Endodermal cell (in vitro differentiated cells): Measurements from ENCODE around the gene HPSE2. TPM values are rescaled to one million over a fixed set of nuclear protein-coding genes. Genes with fewer than 3 reads are reported as not detected.
A peak's percentile ranks its signal among the peaks of the same experiment; 100 is the strongest.

Experiments used
- DNase-seq: peaks from one replicate; pipeline ENCODE4 v3.0.0-alpha.2; 2017
- H3K27ac ChIP-seq: 2 replicates; pipeline ENCODE4 v1.5.1; 2013; ENCODE audit warnings: mild to moderate bottlenecking, low read depth, low read length, moderate library complexity
- H3K27me3 ChIP-seq: 2 replicates; pipeline ENCODE4 v1.6.1; 2013; ENCODE audit warnings: mild to moderate bottlenecking, low read length, moderate library complexity; ENCODE audit not compliant: insufficient read depth, control insufficient read depth, poor library complexity, severe bottlenecking
- H3K36me3 ChIP-seq: 2 replicates; pipeline ENCODE4 v1.7.0; 2013; ENCODE audit warnings: mild to moderate bottlenecking, low read length, moderate library complexity; ENCODE audit not compliant: control insufficient read depth, insufficient read depth
- H3K4me1 ChIP-seq: one replicate; pipeline ENCODE4 v1.7.0; 2013; ENCODE audit warnings: low read length; ENCODE audit not compliant: control insufficient read depth, insufficient read depth
- H3K4me3 ChIP-seq: 2 replicates; pipeline ENCODE4 v1.5.1; 2013; ENCODE audit warnings: mild to moderate bottlenecking, low read length, moderate library complexity
- H3K9ac ChIP-seq: 2 replicates; pipeline ENCODE4 v1.6.1; 2013; ENCODE audit warnings: mild to moderate bottlenecking, low read length, moderate library complexity; ENCODE audit not compliant: poor library complexity, severe bottlenecking; ENCODE audit errors: extremely low read depth
- H3K9me3 ChIP-seq: 2 replicates; pipeline ENCODE4 v1.6.1; 2013; ENCODE audit warnings: mild to moderate bottlenecking, low read length, moderate library complexity; ENCODE audit not compliant: control insufficient read depth
- H3K27ac Mint-ChIP-seq: 2 replicates; pipeline ENCODE4 v1.8.0; 2020; ENCODE audit warnings: mixed read lengths
- H3K27me3 Mint-ChIP-seq: 2 replicates; pipeline ENCODE4 v1.8.0; 2021; ENCODE audit warnings: mild to moderate bottlenecking, mixed read lengths; ENCODE audit not compliant: insufficient read depth
- H3K36me3 Mint-ChIP-seq: 2 replicates; pipeline ENCODE4 v1.8.0; 2020; ENCODE audit warnings: low read depth, mixed read lengths
- H3K4me1 Mint-ChIP-seq: 2 replicates; pipeline ENCODE4 v1.8.0; 2020; ENCODE audit warnings: mixed read lengths
- H3K4me3 Mint-ChIP-seq: 2 replicates; pipeline ENCODE4 v1.8.0; 2020; ENCODE audit warnings: mild to moderate bottlenecking, moderate library complexity, mixed read lengths
- H3K9me3 Mint-ChIP-seq: 2 replicates; pipeline ENCODE4 v1.8.0; 2020; ENCODE audit warnings: mild to moderate bottlenecking, mixed read lengths
- CTCF ChIP-seq: fragments of 200-600 bp; sonication (generic); conservative IDR thresholded peaks from 2 replicates; pipeline ENCODE4 v1.5.0; 2021; ENCODE audit warnings: antibody characterized with exemption, mild to moderate bottlenecking
- WGBS, 2 experiments: methylation state at CpG; one replicate each; pipeline versions ENCODE4 v1.1.5 to v1.1.7; 2013; ENCODE audit warnings: missing lambda C conversion rate in 2 of 2, mixed read lengths in 1 of 2; ENCODE audit not compliant: insufficient coverage in 1 of 2, insufficient read length in 1 of 2; 5-methylcytosine and 5-hydroxymethylcytosine counted together
- total RNA-seq, 2 donors: library from RNA; stranded (reverse); fragmentation: NEBNext Ultra II Directional in 1 of 2; extraction: Animal tissue kit (Norgen Biotek cat#: 25700) in 1 of 2; gene quantifications; 2 replicates in 1 of 2; 3 replicates in 1 of 2; pipeline ENCODE4 v1.2.1, GENCODE V29; 2021

The HPSE2 gene
- total RNA-seq, 2 donors from 2014 or later = 0.07 to 0.11 TPM

- Histone ChIP-seq H3K4me1 (no peaks in the 10 kb centered on the region), H3K36me3 (peaks cover 15% of the 10 kb centered on the region), H3K4me3 (no peak overlapping the region), H3K27ac (no peak overlapping the region), H3K9ac (no peak overlapping the region), H3K27me3 (no peaks in the 10 kb centered on the region), H3K9me3 (peaks cover 3% of the 10 kb centered on the region)
- Mint-ChIP-seq H3K36me3 (peaks cover 16% of the 10 kb centered on the region), H3K27ac (no peak overlapping the region), H3K4me1 (no peaks in the 10 kb centered on the region), H3K9me3 (peaks cover under 1% of the 10 kb centered on the region), H3K27me3 (no peaks in the 10 kb centered on the region), H3K4me3 (no peak overlapping the region)
- DNase-seq = peak; percentile 91
- peak; percentile 89 for TF ChIP-seq CTCF
- 84 to 94% methylated on average over 10 to 21 of the region's 21 CpGs for WGBS, 2 experiments
These were observed 809.9 kb downstream of the HPSE2 start for GRCh38 chr10:98425511-98426352.

- H3K4me1 ChIP-seq = no peaks in the 10 kb centered on the region
- DNase-seq = peak; percentile 35
- H3K9me3 ChIP-seq = no peaks in the 10 kb centered on the region
- H3K4me3 ChIP-seq = no peak overlapping the region
- WGBS, 2 experiments = 92 to 94% methylated on average over 18 to 23 of the region's 23 CpGs
- no peak for TF ChIP-seq CTCF
- H3K4me1 Mint-ChIP-seq = no peaks in the 10 kb centered on the region
- H3K9ac ChIP-seq = no peak overlapping the region
- peaks cover 8% of the 10 kb centered on the region for H3K36me3 Mint-ChIP-seq
- no peak overlapping the region for H3K27ac ChIP-seq
- no peaks in the 10 kb centered on the region for H3K27me3 ChIP-seq
- peak overlapping the region; percentile 30 for H3K27ac Mint-ChIP-seq
- peaks cover 4% of the 10 kb centered on the region for H3K36me3 ChIP-seq
- no peaks in the 10 kb centered on the region for H3K9me3 Mint-ChIP-seq
- H3K4me3 Mint-ChIP-seq = no peak overlapping the region
- no peaks in the 10 kb centered on the region for H3K27me3 Mint-ChIP-seq
These were observed 811.1 kb downstream of the HPSE2 start for GRCh38 chr10:98424295-98425254.

GRCh38 chr10:98423691-98424120 lies 811.9 kb downstream of the HPSE2 start:
- peak; percentile 91 for DNase-seq
- H3K27ac Mint-ChIP-seq = peak overlapping the region; percentile 30
- H3K4me3 ChIP-seq = no peak overlapping the region
- 75 to 87% methylated on average over 8 to 9 of the region's 9 CpGs for WGBS, 2 experiments
- no peak overlapping the region for H3K4me3 Mint-ChIP-seq
- H3K4me1 ChIP-seq = no peaks in the 10 kb centered on the region
- H3K27me3 ChIP-seq = no peaks in the 10 kb centered on the region
- H3K9ac ChIP-seq = no peak overlapping the region
- H3K27me3 Mint-ChIP-seq = no peaks in the 10 kb centered on the region
- H3K4me1 Mint-ChIP-seq = no peaks in the 10 kb centered on the region
- no peak overlapping the region for H3K27ac ChIP-seq
- peaks cover 11% of the 10 kb centered on the region for H3K36me3 Mint-ChIP-seq
- H3K9me3 ChIP-seq = no peaks in the 10 kb centered on the region
- TF ChIP-seq CTCF = peak; percentile 82
- no peaks in the 10 kb centered on the region for H3K9me3 Mint-ChIP-seq
- no peaks in the 10 kb centered on the region for H3K36me3 ChIP-seq
